Measurements from ENCODE around the gene C20orf96.

The C20orf96 gene

DNA sequence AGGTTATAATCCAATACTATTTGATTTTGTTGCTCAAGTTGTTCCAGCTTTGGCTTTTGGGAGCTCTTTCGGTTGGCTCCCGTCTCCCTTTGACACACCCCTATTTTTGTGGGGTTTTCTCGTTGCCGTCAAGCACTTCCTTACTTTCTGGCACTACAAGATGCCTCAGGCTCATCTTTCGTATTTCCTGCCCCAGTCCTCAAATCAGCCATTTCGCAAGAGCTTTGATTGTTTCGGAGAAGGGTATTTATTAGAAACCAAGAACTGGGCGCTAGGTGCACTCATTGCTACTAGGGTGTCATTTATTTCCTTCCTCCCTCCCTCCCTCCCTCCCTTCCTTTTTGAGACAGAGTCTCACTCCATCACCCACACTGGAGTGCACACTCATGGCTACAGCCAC, 21.5 kb upstream of the C20orf96 start:
- no peak for DNase-seq (ENCODE audit: low read depth)

DNA sequence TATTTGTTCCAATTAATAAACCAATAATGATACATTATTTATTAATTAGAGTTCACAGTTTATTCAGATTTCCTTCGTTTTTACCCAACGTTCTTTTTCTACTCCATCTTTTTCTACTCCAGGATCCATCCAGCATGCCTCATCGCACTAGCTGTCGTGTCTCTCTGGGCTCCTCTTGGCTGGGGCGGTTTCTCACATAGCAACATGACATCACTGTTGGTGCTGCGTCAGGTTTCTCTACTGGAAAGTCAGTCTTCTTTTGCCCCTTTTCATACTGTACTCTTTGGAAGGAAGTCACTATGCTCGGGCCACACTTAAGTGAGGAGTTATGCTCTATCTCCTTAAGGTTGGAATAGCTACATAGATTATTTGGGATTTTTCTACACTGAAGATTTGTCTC, 21.1 kb upstream of the C20orf96 start:
- no peak for DNase-seq (ENCODE audit: low read depth)

DNA sequence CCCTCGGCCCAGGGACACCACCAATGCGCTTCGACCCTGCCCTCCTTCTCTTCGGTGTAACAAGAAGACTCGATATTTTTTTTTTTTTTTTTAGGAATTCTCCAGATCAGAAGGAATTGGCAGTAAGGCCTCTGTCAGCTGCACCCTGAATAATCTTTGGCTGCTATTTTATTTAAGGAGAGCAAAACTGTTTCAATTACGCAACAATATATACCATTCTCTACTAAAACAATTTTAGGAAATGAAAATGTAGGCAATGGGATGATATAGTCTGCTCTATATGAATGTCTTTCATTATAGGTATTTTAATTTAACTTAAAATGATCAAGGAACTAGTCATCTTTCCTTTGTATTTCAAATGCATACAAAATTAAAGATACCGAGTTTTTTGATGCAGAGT, 20.1 kb upstream of the C20orf96 start:
- no peak for DNase-seq (ENCODE audit: low read depth)

DNA sequence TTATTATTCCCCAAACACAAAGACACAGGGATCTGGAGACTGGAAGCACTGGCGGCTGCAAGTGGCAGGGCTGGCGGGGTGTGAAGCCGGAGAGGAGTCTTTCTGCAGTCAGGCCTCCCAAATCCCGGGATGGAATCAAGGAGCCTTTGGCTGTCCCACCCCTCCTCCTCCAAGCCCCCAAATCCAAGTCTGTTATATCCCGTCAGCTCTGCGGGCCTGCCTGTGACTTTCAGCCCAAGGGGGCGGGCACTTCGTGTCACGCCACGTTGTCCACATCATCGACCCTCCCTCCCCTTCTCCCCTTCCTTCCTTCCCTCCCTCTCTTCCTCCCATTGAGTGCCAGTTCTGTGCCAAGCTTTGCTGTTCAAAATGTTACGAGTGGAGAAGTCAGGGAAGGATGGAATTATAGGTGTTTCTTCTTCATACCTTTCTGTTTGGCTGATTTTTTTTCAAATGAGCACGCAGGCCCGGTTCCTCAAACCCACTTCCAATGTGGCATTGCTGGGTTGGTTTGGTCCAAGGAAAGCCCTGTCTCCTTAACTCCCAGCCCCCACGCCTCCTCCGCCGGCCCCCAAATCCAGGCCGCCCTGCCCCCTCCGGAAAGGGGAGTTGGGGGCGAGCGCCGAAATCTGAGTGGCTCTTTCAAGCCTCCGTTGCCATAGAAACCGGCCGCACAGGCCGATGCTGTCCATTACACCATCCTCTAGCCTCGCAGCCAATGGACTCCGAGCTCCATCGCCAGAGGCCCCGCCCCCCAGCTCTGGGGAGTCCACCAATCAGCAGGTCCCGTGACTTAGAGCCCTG, 19.5 kb upstream of the C20orf96 start:
- peak; percentile 98 for DNase-seq (ENCODE audit: low read depth)

DNA sequence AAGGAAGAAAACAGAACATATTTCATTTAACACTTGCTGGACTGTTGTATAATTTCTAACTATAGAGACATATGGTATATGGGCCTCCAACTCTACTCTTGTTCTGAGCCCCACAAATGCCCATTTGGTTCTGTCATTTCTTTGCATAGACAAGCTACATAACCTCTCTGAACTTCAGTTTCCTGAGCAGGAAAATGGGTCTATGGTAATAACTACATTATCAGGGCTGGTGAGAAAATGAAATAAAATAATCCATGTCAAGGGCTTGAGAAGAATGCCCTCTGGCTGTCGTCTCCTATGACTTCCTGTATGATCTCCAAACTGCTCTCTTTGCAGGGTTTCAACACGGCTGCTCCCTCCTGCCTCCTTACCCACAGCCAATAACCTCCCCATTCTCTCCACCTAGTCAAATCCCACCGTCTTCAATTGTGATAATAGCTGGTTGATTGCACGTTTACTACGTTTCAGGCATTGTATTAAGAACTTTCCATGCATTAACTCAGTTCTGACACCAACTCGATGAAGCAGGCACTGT, 18.8 kb upstream of the C20orf96 start:
- no peak for DNase-seq (ENCODE audit: low read depth)

DNA sequence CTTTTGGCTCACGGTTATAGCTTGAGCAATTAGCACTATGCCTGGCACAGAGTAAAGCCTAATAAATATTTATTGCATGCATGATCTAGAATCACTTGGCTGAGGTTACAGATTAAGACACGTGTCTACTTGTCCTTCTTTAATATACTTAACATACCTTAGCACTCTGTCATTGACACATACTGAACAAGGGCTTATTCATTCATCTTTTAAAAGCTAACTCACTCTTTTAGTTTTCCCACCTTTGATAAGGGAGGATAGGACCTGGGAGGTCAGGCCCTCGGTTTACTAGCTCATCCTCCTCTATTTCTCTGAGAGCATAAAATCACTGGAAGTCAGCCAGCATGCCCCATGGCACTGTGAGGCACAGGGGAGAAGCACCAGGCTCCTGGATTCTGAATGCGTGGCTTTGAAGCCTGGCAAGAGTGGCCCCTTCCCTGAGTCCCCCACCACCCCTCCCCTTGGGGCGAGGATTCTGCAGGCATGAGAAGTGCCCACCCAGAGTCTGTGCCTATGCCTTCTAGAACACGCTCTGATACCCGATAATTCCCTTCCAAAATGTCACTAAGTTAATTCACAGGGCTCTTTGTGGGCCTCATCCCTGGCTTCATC, 18.0 kb upstream of the C20orf96 start:
- DNase-seq (ENCODE audit: low read depth), result no peak

DNA sequence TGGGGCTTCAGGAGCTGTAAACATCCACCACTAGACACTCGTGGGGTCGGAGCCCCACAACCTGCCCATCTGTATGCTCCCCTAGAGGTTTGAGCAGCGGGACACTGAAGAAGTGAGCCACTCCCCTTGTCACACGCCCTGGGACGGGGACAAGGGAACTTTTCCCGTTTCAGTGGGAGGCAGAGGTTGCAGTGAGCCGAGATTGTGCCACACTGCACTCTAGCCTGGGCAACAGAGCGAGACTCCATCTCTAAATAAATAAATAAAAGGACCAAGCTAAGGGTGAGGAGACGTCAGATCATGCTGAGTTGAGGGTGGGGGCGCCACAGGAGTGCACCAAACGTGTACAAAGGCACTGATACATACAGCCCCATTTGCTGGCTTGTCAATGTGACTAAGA, 15.2 kb upstream of the C20orf96 start:
- no peak for DNase-seq (ENCODE audit: low read depth)

DNA sequence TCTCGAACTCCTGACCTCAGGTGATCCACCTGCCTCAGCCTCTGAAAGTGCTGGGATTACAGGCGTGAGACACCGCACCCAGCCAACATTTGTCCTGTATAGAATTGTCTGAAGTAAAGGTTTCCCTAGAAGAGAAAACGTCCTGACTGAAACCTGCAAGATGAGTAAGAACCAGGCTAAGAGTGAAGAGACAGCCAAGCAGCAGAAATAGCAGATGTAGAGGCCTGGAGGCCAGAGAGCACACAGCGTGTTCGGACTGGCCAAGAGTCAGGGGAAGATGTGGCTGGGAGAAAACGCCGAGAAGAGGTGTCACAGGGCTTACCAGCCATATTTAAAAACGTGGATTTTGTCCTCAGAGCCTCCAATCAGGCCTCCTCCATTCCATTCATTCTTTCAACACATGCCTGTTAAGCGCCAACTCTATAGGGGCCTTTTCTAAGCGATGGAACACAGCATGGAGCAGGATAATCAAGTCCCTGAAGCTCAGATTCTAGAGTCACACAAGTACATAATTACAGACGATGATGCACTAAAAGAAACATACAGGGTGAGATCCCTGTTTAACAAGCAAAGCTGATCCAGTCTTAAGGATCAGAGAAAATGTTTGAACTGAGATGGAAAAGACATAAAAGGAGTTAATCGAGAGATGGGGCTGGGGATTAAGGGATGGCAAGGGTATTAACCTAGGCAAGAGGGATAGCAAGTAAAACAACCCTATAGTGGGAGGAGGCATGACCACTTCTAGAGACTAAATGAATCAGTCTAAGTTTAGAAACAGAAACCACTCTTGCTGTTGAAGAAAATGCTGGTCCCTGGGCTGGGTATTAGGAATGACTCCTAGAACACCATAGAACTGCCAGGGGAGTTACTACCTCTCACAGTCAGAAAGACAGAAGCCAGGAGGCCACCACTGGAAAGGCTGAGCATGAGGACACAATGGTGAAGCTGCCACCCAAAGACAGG, 11.6 kb upstream of the C20orf96 start:
- DNase-seq (ENCODE audit: low read depth), result no peak

DNA sequence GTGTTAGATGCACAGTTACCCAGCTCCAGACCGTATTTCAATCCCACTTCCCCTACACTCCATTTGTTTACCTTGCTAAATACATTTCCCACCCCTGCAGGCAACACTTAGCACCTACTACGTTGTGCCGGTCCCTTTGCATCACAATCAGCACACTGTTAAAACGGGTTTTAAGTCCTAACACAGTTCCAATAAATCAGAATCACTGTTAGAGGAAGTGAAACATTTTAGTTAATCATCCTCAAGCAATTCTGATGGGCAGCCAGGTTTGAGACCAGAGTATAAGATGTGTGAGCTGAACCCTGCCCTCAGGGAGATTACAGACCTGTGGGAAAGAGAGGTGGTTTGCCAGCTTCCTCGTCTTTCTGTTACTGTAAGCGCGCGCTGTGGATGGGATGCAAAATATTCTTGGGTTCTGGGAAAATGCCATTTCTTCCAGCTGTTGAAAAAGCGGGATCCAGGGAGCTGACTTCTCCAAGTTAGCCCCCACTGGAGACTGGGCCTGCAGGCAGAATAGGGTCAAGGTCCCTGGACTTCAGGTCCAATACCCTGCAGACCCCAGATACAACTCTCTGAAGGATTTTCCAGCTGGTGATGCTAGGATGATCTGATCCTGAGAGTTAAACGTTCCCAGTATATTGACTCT, 9.9 kb upstream of the C20orf96 start:
- no peak for DNase-seq (ENCODE audit: low read depth)

DNA sequence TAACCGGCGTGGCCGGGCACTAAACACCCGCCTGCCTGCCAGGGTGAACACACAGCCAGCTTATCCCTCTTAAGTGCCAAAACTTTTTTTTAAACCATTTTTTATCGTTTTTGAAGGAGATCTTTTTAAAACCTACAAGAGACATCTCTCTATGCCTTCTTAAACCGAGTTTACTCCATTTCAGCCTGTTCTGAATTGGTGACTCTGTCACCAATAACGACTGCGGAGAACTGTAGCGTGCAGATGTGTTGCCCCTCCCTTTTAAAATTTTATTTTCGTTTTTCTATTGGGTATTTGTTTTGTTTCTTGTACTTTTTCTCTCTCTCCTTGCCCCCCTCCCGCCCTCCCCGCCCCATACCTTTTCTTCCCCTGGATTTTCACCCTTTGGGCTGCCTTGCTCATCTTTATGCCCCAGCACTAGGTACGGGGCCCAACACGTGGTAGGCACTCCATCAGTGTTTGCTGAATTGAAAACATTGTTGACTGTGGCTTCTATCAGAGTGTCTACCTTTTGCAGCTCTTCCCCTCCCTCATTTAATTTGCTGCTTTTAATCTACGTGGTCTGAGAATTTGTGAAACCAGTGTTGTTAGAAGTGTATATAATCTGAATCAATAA, 8.3 kb upstream of the C20orf96 start:
- no peak for DNase-seq (ENCODE audit: low read depth)

DNA sequence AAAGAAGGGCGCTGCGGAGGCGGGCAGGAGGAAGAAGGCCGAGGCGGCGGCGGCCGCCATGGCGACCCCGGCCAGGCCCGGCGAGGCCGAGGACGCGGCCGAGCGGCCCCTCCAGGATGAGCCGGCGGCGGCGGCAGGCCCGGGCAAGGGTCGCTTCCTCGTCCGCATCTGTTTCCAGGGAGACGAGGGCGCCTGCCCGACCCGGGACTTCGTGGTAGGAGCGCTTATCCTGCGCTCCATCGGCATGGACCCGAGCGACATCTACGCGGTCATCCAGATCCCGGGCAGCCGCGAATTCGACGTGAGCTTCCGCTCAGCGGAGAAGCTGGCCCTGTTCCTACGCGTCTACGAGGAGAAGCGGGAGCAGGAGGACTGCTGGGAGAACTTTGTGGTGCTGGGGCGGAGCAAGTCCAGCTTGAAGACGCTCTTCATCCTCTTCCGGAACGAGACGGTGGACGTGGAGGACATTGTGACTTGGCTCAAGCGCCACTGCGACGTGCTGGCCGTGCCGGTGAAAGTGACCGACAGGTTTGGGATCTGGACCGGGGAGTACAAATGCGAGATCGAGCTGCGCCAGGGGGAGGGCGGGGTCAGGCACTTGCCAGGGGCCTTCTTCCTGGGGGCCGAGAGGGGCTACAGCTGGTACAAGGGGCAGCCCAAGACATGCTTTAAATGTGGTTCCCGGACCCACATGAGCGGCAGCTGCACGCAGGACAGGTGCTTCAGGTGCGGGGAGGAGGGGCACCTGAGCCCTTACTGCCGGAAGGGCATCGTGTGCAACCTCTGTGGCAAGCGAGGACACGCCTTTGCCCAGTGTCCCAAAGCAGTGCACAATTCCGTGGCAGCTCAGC, 7.6 kb upstream of the C20orf96 start:
- peak; percentile 47 for DNase-seq (ENCODE audit: low read depth)

DNA sequence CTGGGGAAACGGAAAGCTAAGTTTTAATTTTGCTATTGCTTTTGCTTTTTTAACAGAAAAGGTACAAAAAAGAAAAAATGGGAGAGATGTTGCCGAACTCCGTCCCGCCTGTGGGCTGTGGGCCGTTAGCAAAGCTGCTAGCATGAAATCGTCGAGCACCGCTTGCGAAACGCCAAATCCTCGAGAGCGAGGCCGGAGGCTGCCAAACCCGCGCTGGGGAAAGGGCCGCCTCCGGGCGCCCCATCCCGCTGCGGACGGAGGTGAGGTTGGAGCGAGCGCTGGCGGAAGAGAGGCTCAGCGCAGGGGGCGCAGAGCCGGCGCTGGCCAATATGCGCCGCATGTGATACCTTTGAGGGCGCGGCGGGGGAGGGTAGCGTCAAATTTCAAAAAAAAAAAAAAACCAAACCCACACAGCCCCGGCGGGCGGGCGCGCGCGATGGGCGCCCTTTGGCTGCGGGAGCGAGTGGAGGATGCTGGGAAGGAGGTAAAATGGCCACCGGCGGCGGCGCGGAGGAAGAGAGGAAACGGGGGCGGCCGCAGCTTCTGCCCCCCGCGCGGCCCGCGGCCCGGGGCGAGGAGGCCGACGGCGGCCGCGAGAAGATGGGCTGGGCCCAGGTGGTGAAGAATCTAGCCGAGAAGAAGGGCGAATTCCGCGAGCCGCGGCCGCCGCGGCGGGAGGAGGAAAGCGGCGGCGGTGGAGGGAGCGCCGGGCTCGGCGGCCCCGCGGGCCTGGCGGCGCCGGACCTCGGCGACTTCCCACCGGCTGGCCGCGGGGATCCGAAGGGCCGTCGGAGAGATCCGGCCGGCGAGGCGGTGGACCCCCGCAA, 6.8 kb upstream of the C20orf96 start, which contains the start of gene ZCCHC3:
Gene ZCCHC3 (plus strand): TSS at position 473 of the 827 bp plus-strand sequence. CDS start 17 bp downstream, at position 490.
- peak; percentile 91 for DNase-seq (ENCODE audit: low read depth)

DNA sequence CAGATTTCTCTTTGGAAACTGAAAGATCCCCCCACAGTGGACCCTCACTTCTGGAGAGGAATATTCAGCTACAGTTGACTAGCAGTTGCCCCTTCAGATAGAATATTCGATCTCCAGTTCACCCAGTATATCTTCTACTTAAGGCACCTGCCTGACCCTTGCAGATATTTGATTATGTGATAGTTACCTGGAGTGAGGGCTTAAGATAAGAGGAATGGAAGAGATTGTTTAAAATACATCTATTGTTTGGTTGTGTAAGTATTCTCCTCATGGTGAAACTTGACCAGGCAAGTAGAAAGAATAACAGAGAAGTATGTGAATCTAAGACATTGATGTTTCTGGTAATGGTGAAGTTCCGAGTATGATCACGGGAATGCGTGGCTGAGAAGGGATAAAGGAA, 5.3 kb upstream of the C20orf96 start:
- no peak for DNase-seq (ENCODE audit: low read depth)

DNA sequence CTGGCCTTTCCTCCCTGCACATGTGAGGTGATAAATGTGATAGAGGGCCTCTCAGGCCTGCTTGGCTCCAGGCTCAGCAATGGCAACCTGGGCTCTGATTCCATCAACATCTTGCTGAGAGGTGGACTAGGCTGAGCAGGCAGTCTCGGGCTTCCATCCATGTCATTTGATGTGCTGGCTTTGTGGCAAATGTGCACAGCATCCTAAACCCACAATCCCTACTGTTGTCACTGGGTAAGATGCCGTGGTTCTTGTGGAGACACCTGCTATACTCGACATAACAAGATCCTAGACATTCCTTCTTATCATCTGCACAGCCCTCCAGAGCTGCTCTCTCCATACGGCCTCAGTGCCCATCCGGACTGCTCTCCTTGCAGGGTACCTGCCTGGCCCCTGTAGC, 4.1 kb upstream of the C20orf96 start:
- no peak for DNase-seq (ENCODE audit: low read depth)

DNA sequence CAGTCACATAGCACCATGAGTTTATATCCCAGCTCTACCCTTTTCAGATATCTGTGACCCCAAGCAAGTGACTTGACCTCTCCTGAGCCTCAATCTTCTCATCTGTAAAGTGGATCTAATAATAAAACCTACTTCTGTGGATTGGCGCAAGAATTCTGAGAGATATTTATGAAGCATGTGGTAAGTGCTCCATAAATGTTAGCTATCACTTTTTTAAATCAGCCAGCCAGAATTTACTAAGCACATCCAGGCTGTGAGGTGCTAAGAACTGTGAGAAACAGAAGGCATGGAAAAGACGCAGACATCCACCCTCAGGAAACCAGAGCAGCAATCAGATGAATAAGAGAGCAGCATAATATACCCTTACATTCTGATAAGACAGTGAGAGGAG, 862 bp downstream of the C20orf96 start:
- DNase-seq (ENCODE audit: low read depth), result no peak

DNA sequence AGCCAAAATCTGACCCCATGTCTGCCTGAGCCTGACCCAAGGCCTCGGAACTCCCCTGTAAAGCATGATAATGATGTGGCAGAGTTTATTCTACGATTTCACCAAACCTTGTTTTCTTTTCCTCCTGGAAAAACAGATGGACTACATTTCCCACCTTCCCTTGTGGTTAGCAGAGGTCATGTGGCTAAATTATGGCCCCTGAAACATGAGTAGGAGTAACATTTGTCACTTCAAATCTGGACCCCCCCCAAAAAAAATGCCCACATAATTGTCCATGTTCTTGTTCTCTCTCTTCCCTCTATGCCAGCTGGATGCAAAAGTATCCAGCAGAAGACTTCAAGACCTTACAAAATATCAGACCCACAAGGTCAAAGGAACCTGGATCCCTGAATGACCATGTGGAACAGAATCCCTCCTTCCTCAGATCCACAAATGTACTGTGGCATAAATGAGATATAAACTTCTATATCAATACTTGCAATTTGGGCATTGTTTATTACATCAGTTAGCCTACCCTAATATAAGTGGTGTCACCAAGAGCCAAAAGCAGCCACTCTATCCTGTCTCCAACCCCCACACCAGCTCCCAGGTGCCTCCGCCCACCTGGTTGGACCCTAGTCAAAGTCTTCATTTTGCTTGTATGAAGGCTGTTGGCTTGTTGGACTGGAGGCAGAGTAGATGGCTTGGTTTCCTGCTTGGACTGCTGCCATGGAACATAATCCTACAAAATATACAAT, 1.4 kb downstream of the C20orf96 start:
- no peak for DNase-seq (ENCODE audit: low read depth)

DNA sequence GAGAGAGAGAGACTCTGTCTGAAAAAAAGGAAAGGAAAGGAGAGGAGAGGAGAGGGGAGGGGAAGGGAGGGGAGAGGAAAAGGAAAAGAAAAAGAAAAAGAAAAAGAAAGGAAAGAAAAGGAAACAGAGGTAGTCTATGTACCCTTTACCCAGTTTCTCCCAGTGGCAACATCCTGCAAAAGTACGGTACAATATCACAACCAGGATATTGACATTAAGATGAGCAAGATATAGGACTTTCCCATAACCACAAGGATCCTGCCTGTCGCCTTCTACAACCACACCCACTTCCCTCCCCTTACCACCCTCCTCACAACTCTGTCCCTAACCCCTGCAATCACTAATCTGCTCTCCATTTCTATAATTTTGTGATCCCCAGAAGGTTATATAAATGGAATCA, 4.0 kb downstream of the C20orf96 start:
- DNase-seq (ENCODE audit: low read depth), result no peak

DNA sequence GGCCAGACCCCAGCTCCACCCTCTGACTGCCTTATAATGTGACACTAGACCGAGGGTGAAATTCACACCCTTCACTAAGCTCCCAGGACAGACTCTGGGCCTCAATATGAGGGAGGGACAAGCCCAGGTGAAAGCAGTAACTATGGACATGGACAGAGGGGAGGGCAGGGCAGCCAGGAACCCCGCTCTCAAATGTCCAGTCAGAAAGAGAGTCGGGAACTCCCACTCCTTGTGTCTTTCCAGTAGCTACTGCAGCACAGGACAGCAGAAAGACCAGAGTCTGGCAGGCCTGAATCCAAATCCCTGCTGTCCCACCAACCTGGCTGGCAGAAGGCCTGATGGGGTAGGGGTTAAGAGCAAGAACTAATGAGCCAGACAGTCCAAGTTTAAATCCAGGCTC, 6.4 kb downstream of the C20orf96 start:
- no peak for DNase-seq (ENCODE audit: low read depth)

Data from GM04504 (cell line).